ENCODE data around the gene TNFAIP3.

DNA sequence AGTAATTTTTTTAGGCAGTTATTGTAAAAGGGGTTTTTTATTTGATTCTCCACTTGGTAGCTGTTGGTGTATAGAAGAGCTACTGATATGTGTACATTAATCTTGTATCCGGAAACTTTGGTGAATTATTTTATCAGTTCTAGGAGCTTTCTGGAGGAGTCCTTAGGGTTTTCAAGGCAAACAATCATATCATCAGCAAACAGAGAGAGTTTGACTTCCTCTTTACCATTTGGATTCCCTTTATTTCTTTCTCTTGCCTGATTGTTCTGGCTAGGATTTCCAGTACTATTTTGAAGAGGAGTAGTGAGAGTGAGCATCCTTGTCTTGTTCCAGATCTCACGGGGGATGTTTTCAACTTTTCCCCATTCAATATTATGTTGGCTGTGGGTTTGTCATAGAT is 28.0 kb upstream of the TNFAIP3 start:
- TF ChIP-seq, protein P1, sequence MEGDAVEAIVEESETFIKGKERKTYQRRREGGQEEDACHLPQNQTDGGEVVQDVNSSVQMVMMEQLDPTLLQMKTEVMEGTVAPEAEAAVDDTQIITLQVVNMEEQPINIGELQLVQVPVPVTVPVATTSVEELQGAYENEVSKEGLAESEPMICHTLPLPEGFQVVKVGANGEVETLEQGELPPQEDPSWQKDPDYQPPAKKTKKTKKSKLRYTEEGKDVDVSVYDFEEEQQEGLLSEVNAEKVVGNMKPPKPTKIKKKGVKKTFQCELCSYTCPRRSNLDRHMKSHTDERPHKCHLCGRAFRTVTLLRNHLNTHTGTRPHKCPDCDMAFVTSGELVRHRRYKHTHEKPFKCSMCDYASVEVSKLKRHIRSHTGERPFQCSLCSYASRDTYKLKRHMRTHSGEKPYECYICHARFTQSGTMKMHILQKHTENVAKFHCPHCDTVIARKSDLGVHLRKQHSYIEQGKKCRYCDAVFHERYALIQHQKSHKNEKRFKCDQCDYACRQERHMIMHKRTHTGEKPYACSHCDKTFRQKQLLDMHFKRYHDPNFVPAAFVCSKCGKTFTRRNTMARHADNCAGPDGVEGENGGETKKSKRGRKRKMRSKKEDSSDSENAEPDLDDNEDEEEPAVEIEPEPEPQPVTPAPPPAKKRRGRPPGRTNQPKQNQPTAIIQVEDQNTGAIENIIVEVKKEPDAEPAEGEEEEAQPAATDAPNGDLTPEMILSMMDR (IDR thresholded peaks at IDR 0.05): no peak
- TF ChIP-seq POLR2A (IDR thresholded peaks at IDR 0.05): no peak
